Endothelial cell (in vitro differentiated cells): ENCODE results near the gene MSRB3. TPM values are rescaled to one million over a fixed set of nuclear protein-coding genes. Genes with fewer than 3 reads are reported as not detected.
"Not testable (repeated sequence)": the region's sequence is repeated elsewhere in the genome, so short reads cannot be mapped to it uniquely, and the experiment has no call there.

Experiments used
- DNase-seq: peaks from one replicate; pipeline ENCODE4 v3.0.0; 2021; ENCODE audit warnings: low spot score
- H3K27ac Mint-ChIP-seq: one replicate; pipeline ENCODE4 v1.8.0; 2021; ENCODE audit warnings: mixed read lengths, inconsistent platforms; ENCODE audit not compliant: unreplicated experiment
- H3K27me3 Mint-ChIP-seq: one replicate; pipeline ENCODE4 v1.8.0; 2021; ENCODE audit warnings: mild to moderate bottlenecking, moderate library complexity, mixed read lengths, inconsistent platforms; ENCODE audit not compliant: unreplicated experiment
- H3K36me3 Mint-ChIP-seq: one replicate; pipeline ENCODE4 v1.8.0; 2021; ENCODE audit warnings: mild to moderate bottlenecking, low read depth, mixed read lengths, inconsistent platforms; ENCODE audit not compliant: unreplicated experiment
- H3K4me1 Mint-ChIP-seq: one replicate; pipeline ENCODE4 v1.8.0; 2021; ENCODE audit warnings: mild to moderate bottlenecking, mixed read lengths, inconsistent platforms; ENCODE audit not compliant: unreplicated experiment
- H3K4me3 Mint-ChIP-seq: one replicate; pipeline ENCODE4 v1.8.0; 2021; ENCODE audit warnings: mild to moderate bottlenecking, mixed read lengths, inconsistent platforms; ENCODE audit not compliant: unreplicated experiment
- H3K9me3 Mint-ChIP-seq: one replicate; pipeline ENCODE4 v1.8.0; 2021; ENCODE audit warnings: mixed read lengths, inconsistent platforms; ENCODE audit not compliant: unreplicated experiment
- CTCF ChIP-seq: fragments of 200-600 bp; sonication (generic); IDR thresholded peaks from one replicate; pipeline ENCODE4 v1.5.0; 2021; ENCODE audit warnings: antibody characterized with exemption; ENCODE audit not compliant: unreplicated experiment
- total RNA-seq: library from RNA; stranded (reverse); fragmentation: NEBNext Ultra II Directional; extraction: Animal tissue kit (Norgen Biotek cat#: 25700); gene quantifications from one replicate; pipeline ENCODE4 v1.2.1, GENCODE V29; 2021; ENCODE audit not compliant: unreplicated experiment

MSRB3 gene
- total RNA-seq, 1 donor from 2014 or later, result 19.9 TPM

- no peaks in the 10 kb centered on the region for H3K9me3 Mint-ChIP-seq
- peaks cover 7% of the 10 kb centered on the region for H3K4me1 Mint-ChIP-seq
- H3K27me3 Mint-ChIP-seq, result peaks cover 2% of the 10 kb centered on the region
- no peak for TF ChIP-seq CTCF
- peaks cover 3% of the 10 kb centered on the region for H3K36me3 Mint-ChIP-seq
- no peak overlapping the region for H3K27ac Mint-ChIP-seq
- no peak for DNase-seq
- no peak overlapping the region for H3K4me3 Mint-ChIP-seq
Measured at GRCh38 chr12:65470256-65470655, 191.8 kb downstream of the MSRB3 start.

GRCh38 chr12:65472079-65472478 lies 193.6 kb downstream of the MSRB3 start:
- no peak for DNase-seq
- peaks cover 7% of the 10 kb centered on the region for H3K4me1 Mint-ChIP-seq
- peaks cover 3% of the 10 kb centered on the region for H3K36me3 Mint-ChIP-seq
- H3K27ac Mint-ChIP-seq, result no peak overlapping the region
- no peaks in the 10 kb centered on the region for H3K9me3 Mint-ChIP-seq
- no peak for TF ChIP-seq CTCF
- H3K27me3 Mint-ChIP-seq, result peaks cover 2% of the 10 kb centered on the region
- H3K4me3 Mint-ChIP-seq, result no peak overlapping the region

DNA sequence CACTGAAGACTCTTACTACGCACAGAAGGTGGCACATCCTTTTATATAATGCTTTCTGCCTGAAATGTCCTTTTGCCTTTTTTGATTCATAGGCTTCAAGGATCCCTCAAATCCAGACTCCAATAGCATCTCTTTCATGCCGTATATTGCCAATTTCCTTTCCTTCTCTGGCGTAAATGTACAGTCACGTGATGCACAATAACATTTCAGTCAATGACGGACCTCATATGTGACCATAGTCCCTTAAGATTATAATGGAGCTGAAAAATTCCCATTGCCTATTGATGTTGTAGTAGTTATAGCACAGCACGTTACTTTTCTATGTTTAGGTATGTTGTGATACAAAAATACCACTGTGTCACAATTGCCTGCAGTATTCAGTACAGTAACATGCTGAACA lies 196.3 kb downstream of the MSRB3 start:
- H3K4me1 Mint-ChIP-seq, result peaks cover 7% of the 10 kb centered on the region
- H3K27me3 Mint-ChIP-seq, result no peaks in the 10 kb centered on the region
- peaks cover 3% of the 10 kb centered on the region for H3K36me3 Mint-ChIP-seq
- no peak for DNase-seq
- TF ChIP-seq CTCF, result no peak
- H3K27ac Mint-ChIP-seq, result no peak overlapping the region
- H3K4me3 Mint-ChIP-seq, result no peak overlapping the region
- no peaks in the 10 kb centered on the region for H3K9me3 Mint-ChIP-seq

DNA sequence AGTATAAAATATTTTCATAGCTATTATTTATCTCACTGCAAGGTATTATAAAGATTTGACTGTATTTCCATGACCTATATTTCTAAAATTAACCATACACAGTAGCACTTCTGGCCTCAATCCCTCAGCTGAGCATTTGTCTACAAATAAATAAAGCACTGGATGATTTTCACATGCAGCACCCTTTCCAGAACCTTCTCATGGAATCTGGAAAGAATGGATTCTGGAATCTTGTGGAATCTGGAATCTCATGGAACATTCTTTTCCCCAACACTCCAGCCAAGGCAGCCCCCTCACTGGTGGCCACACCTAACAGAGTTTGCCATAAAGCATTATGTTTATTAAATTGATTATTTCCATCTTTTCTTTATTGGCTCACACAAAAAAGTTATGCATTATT lies 199.2 kb downstream of the MSRB3 start:
- TF ChIP-seq CTCF, result no peak
- H3K4me1 Mint-ChIP-seq, result peaks cover 7% of the 10 kb centered on the region
- no peaks in the 10 kb centered on the region for H3K27me3 Mint-ChIP-seq
- H3K27ac Mint-ChIP-seq, result no peak overlapping the region
- no peaks in the 10 kb centered on the region for H3K36me3 Mint-ChIP-seq
- no peak for DNase-seq
- no peaks in the 10 kb centered on the region for H3K9me3 Mint-ChIP-seq
- no peak overlapping the region for H3K4me3 Mint-ChIP-seq

DNA sequence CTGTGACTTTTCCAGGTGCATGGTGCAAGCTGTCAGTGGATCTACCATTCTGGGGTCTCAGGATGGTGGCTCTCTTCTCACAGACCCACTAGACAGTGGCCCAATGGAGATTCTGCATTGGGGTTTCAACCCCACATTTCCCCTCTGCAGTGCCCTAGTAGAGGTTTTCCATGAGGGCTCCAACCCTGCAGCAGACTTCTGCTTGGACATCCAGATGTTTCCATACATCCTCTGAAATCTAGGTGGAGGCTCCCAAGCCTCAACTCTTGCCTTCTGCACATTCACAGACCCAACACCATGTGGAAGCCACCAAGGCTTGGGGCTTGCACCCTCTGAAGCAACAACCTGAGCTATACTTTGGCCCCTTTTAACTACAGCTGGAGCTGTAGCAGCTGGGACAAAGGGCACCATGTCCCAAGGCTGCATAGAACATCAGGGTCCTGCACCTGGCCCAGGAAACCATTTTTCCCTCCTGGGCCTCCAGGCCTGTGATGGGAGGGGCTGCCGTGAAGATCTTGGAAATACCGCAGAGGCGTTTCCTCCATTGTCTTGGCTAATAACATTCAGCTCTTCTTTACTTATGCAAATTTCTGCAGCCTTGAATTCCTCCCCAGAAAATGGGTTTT lies 205.5 kb downstream of the MSRB3 start:
- not testable (repeated sequence) for H3K9me3 Mint-ChIP-seq, H3K4me1 Mint-ChIP-seq, DNase-seq, H3K27me3 Mint-ChIP-seq, H3K27ac Mint-ChIP-seq, H3K4me3 Mint-ChIP-seq
- H3K36me3 Mint-ChIP-seq, result peaks cover 15% of the 10 kb centered on the region

- Mint-ChIP-seq H3K27me3 (no peaks in the 10 kb centered on the region), H3K27ac (no peak overlapping the region), H3K36me3 (peaks cover 11% of the 10 kb centered on the region), H3K9me3 (peaks cover 8% of the 10 kb centered on the region), H3K4me3 (no peak overlapping the region), H3K4me1 (no peaks in the 10 kb centered on the region)
- TF ChIP-seq CTCF, result no peak
- DNase-seq, result no peak
Measured at GRCh38 chr12:65488197-65488596, 209.7 kb downstream of the MSRB3 start.
